ENCODE data around the gene TRIM46.
A peak's percentile ranks its signal among the peaks of the same experiment; 100 is the strongest.

TRIM46 gene

GRCh38 chr1:155184835-155185782 is 11.5 kb downstream of the TRIM46 start:
- peak; percentile 52 for DNase-seq (ENCODE audit: low read depth)
- no peak for TF ChIP-seq MAX (IDR thresholded peaks at IDR 0.05; ENCODE audit: low read depth, low read length)
- no peak for TF ChIP-seq CTCF (IDR thresholded peaks at IDR 0.05; ENCODE audit: low read depth, low read length)
- TF ChIP-seq POLR2A (IDR thresholded peaks at IDR 0.05; ENCODE audit: extremely low read depth, insufficient read length), result no peak
- no peak for TF ChIP-seq MYC (IDR thresholded peaks at IDR 0.05; ENCODE audit: low read depth, low read length)
- no peak overlapping the region for H3K4me3 ChIP-seq (ENCODE audit: low read depth, low read length)

GRCh38 chr1:155185783-155186066 is 12.1 kb downstream of the TRIM46 start:
- TF ChIP-seq POLR2A (IDR thresholded peaks at IDR 0.05; ENCODE audit: extremely low read depth, insufficient read length) (no peak), MYC (IDR thresholded peaks at IDR 0.05; ENCODE audit: low read depth, low read length) (no peak), MAX (IDR thresholded peaks at IDR 0.05; ENCODE audit: low read depth, low read length) (no peak), CTCF (IDR thresholded peaks at IDR 0.05; ENCODE audit: low read depth, low read length) (no peak)
- no peak overlapping the region for H3K4me3 ChIP-seq (ENCODE audit: low read depth, low read length)
- no peak for DNase-seq (ENCODE audit: low read depth)

- H3K4me3 ChIP-seq (ENCODE audit: low read depth, low read length), result no peak overlapping the region
- DNase-seq (ENCODE audit: low read depth), result no peak
- TF ChIP-seq CTCF (IDR thresholded peaks at IDR 0.05; ENCODE audit: low read depth, low read length), result no peak
- no peak for TF ChIP-seq MAX (IDR thresholded peaks at IDR 0.05; ENCODE audit: low read depth, low read length)
- TF ChIP-seq MYC (IDR thresholded peaks at IDR 0.05; ENCODE audit: low read depth, low read length), result no peak
- no peak for TF ChIP-seq POLR2A (IDR thresholded peaks at IDR 0.05; ENCODE audit: extremely low read depth, insufficient read length)
Measured at GRCh38 chr1:155186067-155186793, 12.6 kb downstream of the TRIM46 start.

- DNase-seq (ENCODE audit: low read depth), result no peak
- no peak for TF ChIP-seq MYC (IDR thresholded peaks at IDR 0.05; ENCODE audit: low read depth, low read length)
- TF ChIP-seq MAX (IDR thresholded peaks at IDR 0.05; ENCODE audit: low read depth, low read length), result no peak
- TF ChIP-seq POLR2A (IDR thresholded peaks at IDR 0.05; ENCODE audit: extremely low read depth, insufficient read length), result no peak
- no peak for TF ChIP-seq CTCF (IDR thresholded peaks at IDR 0.05; ENCODE audit: low read depth, low read length)
- no peak overlapping the region for H3K4me3 ChIP-seq (ENCODE audit: low read depth, low read length)
Measured at GRCh38 chr1:155186794-155187455, 13.3 kb downstream of the TRIM46 start.

DNA sequence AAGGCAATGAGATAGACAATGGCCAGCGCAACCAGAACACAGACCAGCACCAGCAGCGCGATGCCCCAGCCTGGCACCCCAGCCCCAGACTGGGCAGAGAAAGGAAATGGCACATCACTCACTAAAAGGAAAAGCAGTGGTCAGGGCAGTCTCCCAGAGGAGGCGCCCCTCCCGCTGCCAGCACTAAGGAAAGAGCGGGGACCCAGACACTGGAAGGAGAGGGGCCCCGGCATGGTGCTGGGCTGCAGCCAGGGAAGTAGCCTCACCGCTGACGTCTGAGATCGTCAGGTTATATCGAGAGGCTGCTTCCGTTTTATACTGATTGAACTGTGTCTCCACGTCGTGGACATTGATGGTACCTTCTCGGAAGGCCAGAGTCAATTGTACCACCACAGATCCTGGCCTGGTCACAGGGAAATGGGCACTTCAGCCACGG is 13.8 kb downstream of the TRIM46 start:
- no peak overlapping the region for H3K4me3 ChIP-seq (ENCODE audit: low read depth, low read length)
- DNase-seq (ENCODE audit: low read depth), result no peak
- TF ChIP-seq POLR2A (IDR thresholded peaks at IDR 0.05; ENCODE audit: extremely low read depth, insufficient read length) (no peak), MAX (IDR thresholded peaks at IDR 0.05; ENCODE audit: low read depth, low read length) (no peak), MYC (IDR thresholded peaks at IDR 0.05; ENCODE audit: low read depth, low read length) (no peak), CTCF (IDR thresholded peaks at IDR 0.05; ENCODE audit: low read depth, low read length) (no peak)

Measured in NB4 (cell line).